ENCODE results near the gene FARP1. TPM values are rescaled to one million over a fixed set of nuclear protein-coding genes. Genes with fewer than 3 reads are reported as not detected.

Gene FARP1
- total and polyA plus RNA-seq, 8 donors, result 11.6 to 319 (median 70.3) TPM

- Histone ChIP-seq H3K27ac (peak overlapping the region; percentile 32 to 81 (median 71)), H3K9me3 (no peaks in the 10 kb centered on the region), H3K4me1 (peaks cover 21 to 70% (median 45%) of the 10 kb centered on the region in 4 donors), H3K4me3 (no peak overlapping the region), H3K27me3 (no peaks in the 10 kb centered on the region), H3K36me3 (peaks cover 0 to 20% (median 18%) of the 10 kb centered on the region in 4 donors)
- intact Hi-C loops (cut with DNase I; ENCODE audit: low total_unique reads), result no loop called here
- 53 to 63% (median 60%) methylated on average over 14 to 15 of the region's 15 CpGs for WGBS, 5 donors
- TF ChIP-seq POLR2A (IDR thresholded peaks at IDR 0.05), result no peak
- peak in 1 of 3 donors; percentile 45 for TF ChIP-seq POLR2AphosphoS5 (IDR thresholded peaks at IDR 0.05)
- no peak for TF ChIP-seq EP300 (IDR thresholded peaks at IDR 0.05)
- TF ChIP-seq CTCF (IDR thresholded peaks at IDR 0.05), result no peak
- no peak for DNase-seq
Measured at GRCh38 chr13:98495627-98496478, 353.0 kb downstream of the FARP1 start.

- TF ChIP-seq POLR2A (IDR thresholded peaks at IDR 0.05), result no peak
- TF ChIP-seq POLR2AphosphoS5 (IDR thresholded peaks at IDR 0.05), result no peak
- no peak for TF ChIP-seq EP300 (IDR thresholded peaks at IDR 0.05)
- TF ChIP-seq CTCF (IDR thresholded peaks at IDR 0.05), result no peak
- WGBS, 5 donors, result 50 to 71% (median 67%) methylated on average over 3 of the region's 3 CpGs
- Histone ChIP-seq H3K4me3 (no peak overlapping the region), H3K27me3 (no peaks in the 10 kb centered on the region), H3K9me3 (no peaks in the 10 kb centered on the region), H3K27ac (peak overlapping the region; percentile 32 to 81 (median 71)), H3K4me1 (peaks cover 17 to 65% (median 43%) of the 10 kb centered on the region in 4 donors), H3K36me3 (peaks cover 0 to 20% (median 18%) of the 10 kb centered on the region in 4 donors)
- intact Hi-C loops (cut with DNase I; ENCODE audit: low total_unique reads), result no loop called here
- DNase-seq, result no peak
Measured at GRCh38 chr13:98496479-98496791, 353.5 kb downstream of the FARP1 start.

GRCh38 chr13:98496966-98497365 is 354.1 kb downstream of the FARP1 start:
- Histone ChIP-seq H3K4me1 (peaks cover 19 to 68% (median 43%) of the 10 kb centered on the region in 4 donors), H3K9me3 (no peaks in the 10 kb centered on the region), H3K27me3 (no peaks in the 10 kb centered on the region), H3K4me3 (no peak overlapping the region), H3K27ac (peak overlapping the region in 4 of 5 donors; percentile 45 to 81 (median 73)), H3K36me3 (peaks cover 0 to 20% (median 18%) of the 10 kb centered on the region in 4 donors)
- TF ChIP-seq EP300 (IDR thresholded peaks at IDR 0.05), result no peak
- TF ChIP-seq POLR2A (IDR thresholded peaks at IDR 0.05), result no peak
- no peak for TF ChIP-seq POLR2AphosphoS5 (IDR thresholded peaks at IDR 0.05)
- TF ChIP-seq CTCF (IDR thresholded peaks at IDR 0.05), result no peak
- intact Hi-C loops (cut with DNase I; ENCODE audit: low total_unique reads), result no loop called here
- no peak for DNase-seq
- 86 to 94% (median 90%) methylated on average over 8 of the region's 8 CpGs for WGBS, 5 donors

GRCh38 chr13:98500963-98501421 is 358.1 kb downstream of the FARP1 start:
- peak overlapping the region in 1 of 5 donors; percentile 48 for H3K27ac ChIP-seq
- 94 to 96% (median 95%) methylated on average over 10 of the region's 10 CpGs for WGBS, 5 donors
- intact Hi-C loops (cut with DNase I; ENCODE audit: low total_unique reads), result no loop called here
- no peak for TF ChIP-seq POLR2A (IDR thresholded peaks at IDR 0.05)
- no peak for TF ChIP-seq POLR2AphosphoS5 (IDR thresholded peaks at IDR 0.05)
- no peak for TF ChIP-seq EP300 (IDR thresholded peaks at IDR 0.05)
- TF ChIP-seq CTCF (IDR thresholded peaks at IDR 0.05), result no peak
- H3K4me1 ChIP-seq, result peaks cover 42 to 75% (median 56%) of the 10 kb centered on the region in 4 donors
- DNase-seq, result no peak
- H3K27me3 ChIP-seq, result no peaks in the 10 kb centered on the region
- no peaks in the 10 kb centered on the region for H3K9me3 ChIP-seq
- peaks cover 0 to 20% (median 18%) of the 10 kb centered on the region in 4 donors for H3K36me3 ChIP-seq
- H3K4me3 ChIP-seq, result no peak overlapping the region
